NCI-H524 (cell line): ENCODE data around the gene PDE11A.
"Not testable (repeated sequence)": the region's sequence is repeated elsewhere in the genome, so short reads cannot be mapped to it uniquely, and the experiment has no call there.

Source experiments
- DNase-seq, 2 experiments: peaks; one replicate each; lab custom pipeline; 2025; lab: John Stamatoyannopoulos, UW

The PDE11A gene

GRCh38 chr2:178008636-178009289, 63.8 kb downstream of the PDE11A start:
- peak; percentile 82 to 93 for DNase-seq

DNA sequence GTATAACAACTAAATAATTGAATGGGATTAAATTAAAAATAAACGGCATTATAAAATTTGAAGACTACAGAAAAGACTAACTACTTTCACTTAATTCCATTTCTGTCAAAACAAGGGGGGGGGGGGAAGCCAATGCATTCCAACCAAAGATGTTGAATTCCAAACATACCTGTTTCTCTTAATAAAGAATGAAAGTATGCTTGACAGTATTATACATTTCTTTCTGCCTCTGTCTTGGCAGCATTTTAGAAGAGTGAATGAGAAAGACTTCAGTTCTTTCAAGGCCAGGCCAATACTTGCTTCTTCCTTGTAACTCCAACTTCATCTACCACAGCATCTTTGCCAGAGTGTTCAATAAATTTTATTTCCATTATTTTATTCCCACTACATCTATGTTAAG, 65.9 kb downstream of the PDE11A start:
- DNase-seq: no peak

- DNase-seq: no peak
Observed at GRCh38 chr2:178005756-178006155, 66.8 kb downstream of the PDE11A start.

DNA sequence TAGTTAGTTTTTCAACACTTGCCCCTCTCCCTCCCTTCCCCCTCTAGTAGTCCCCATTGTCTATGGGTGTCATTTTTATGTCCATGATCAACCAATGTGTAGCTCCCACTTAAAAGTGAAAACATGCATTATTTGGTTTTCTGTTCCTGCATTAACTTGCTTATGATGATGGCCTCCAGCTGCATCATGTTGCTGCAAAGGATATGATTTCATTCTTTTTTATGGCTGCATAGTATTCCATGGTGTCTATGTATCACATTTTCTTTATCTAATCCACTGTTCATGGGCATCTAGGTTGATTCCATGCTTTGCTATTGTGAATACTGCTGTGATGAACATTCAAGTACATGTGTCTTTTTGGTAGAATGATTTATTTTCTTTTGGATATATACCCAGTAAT, 70.5 kb downstream of the PDE11A start:
- no peak for DNase-seq

DNA sequence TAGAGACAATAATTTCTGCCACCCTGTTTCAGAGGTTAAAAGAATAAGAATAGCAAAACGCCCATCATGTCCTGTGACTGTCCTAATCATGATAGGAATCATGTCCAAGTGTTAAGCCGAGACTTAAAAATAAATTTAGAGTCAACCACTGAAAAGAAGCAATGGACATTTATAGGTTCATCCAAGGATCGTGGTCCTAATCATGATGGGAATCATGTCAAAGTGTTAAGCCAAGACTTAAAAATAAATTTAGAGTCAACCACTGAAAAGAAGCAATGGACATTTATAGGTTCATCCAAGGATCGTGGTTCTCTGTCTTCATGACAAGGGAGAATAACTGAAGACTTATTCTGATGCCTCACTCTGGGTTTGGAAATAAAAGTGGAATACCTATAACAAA, 73.6 kb downstream of the PDE11A start:
- no peak for DNase-seq

- no peak for DNase-seq
Observed at GRCh38 chr2:177998006-177998405, 74.6 kb downstream of the PDE11A start.

DNA sequence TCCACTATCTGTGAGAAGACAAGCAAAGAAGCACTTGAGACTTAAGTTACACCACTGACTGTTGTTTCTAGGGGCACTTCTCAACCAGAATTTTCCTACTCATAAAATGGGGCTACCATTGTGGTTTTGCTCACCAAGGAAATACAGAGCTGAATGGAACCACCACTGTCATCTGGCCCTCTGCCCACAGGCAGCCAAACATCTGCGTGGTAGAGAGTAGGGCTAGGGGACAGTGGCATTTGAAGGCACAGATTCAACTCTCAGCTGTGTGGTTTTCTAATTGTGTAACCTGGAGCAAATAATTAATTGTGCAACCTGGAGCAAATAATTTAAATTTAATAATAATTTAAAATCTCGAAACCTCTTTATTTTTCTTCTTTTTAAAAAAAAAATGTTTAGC, 79.6 kb downstream of the PDE11A start:
- DNase-seq: no peak

- DNase-seq: no peak
Observed at GRCh38 chr2:177989029-177989885, 83.3 kb downstream of the PDE11A start.

GRCh38 chr2:177984749-177985148, 87.8 kb downstream of the PDE11A start:
- no peak for DNase-seq

- peak; percentile 20 to 59 for DNase-seq
Observed at GRCh38 chr2:177983183-177983788, 89.3 kb downstream of the PDE11A start.

DNA sequence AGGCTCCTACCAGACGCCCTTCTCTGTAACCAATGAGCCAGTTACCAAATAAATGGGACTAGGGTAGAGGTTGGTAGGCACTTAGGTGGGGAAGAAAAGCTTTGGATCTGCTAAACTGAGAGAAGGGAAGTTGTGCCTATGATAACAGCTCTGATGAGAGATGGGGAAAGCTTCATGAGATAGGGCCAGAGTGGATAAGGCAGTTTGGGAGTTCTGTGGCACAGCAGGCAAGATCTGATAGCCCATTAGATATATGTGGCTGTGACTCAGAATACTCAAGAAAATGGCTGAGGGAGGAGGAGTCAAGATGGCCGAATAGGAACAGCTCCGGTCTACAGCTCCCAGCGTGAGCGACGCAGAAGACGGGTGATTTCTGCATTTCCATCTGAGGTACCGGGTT, 99.8 kb downstream of the PDE11A start:
- no peak for DNase-seq

GRCh38 chr2:177972123-177972522, 100.5 kb downstream of the PDE11A start:
- DNase-seq: no peak

GRCh38 chr2:177970670-177971454, 101.7 kb downstream of the PDE11A start:
- no peak for DNase-seq

GRCh38 chr2:177964892-177965291, 107.7 kb downstream of the PDE11A start:
- DNase-seq: no peak

DNA sequence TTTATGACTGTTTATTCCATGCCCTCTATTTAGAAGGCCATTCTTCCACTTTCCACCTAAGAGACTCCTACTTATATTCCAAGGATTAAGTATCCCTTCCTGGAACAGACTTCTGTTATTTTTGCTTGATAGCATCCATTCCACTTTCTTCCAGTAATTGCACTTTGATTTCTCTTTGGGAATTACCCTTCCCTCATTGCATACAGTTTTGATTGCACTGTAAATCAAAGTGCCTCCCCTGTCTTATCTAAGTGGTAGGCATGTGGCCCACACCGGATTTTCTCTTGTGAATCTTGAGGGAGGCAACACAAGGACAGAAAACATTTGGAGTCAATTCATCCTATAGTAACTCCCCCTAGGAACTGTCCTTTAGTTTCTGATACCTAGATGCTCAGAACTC, 120.4 kb downstream of the PDE11A start:
- no peak for DNase-seq

DNA sequence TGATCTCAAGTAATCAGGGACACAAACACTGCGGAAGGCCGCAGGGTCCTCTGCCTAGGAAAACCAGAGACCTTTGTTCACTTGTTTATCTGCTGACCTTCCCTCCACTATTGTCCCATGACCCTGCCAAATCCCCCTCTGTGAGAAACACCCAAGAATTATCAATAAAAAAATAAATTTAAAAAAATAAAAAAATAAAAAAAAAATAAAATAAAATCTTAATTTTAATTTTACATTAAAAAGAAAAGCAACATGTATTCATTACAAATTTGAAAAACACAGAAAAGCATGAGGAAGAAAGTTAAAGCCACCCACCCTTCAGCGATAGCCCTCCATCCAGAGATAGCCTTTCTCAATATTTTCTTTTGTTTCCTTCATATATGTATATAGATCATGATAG, 125.0 kb downstream of the PDE11A start:
- not testable (repeated sequence) for DNase-seq

DNA sequence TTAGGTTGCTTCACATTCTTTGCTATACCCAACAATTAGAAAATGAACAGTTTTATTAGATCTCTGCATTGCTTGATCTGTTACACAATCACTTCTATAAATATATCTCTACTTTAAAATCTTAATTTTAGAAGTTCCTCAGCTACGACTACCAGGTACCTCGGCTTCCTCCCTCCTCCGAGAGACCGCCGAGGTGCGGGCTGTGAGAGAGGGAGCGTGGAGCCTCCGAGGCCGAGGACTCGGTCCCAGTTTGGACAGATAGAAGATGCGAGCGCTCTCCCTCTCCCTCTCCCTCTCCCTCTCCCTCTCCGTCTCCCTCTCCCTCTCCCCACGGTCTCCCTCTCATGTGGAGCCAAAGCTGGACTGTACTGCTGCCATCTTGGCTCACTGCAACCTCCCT, 128.0 kb downstream of the PDE11A start:
- DNase-seq: not testable (repeated sequence)

GRCh38 chr2:177942731-177943130, 129.8 kb downstream of the PDE11A start:
- DNase-seq: no peak

- no peak for DNase-seq
Observed at GRCh38 chr2:177939211-177939610, 133.4 kb downstream of the PDE11A start.

- DNase-seq: no peak
Observed at GRCh38 chr2:177930916-177931315, 141.7 kb downstream of the PDE11A start.

DNA sequence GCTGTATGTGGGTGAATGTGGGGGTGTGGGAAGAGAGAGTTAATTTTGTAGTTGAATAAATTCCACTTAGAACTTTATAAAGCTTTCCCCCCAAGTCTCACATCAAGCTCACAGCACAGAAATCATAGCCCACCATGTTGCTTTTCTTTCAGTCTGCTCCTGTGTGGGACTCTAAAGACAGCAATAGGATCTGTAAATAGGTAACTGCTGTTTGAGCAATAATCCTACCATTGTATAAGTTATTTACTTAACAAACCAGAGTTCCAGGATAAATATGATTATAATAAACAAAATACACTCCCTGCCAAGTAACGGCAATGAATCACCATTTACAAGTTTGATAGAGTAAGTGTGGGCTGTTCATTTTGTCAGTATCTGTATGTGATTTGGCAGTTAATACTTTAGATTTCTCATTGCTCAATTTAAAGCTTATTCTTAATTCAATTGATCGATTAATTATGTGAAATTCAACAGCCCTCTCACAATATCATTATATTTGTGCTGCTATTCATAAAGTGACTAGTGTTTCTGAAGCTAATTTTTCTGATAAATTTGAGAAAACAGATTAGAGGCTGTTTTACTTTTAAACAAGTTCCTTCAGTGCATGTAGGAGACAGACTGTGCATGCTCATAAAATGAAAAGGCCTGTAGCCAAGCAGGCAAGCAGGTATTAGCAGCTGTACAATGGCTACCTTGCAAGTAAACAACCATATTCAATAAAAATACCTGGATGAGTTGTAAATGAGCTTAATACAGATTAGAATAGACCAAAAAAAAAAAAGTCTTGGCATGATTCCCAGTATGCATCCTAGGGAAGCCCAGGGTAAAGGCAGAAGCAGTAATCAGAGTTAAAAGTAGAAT, 142.7 kb downstream of the PDE11A start:
- no peak for DNase-seq
